ENCODE data around the gene TMEM273. TPM values are rescaled to one million over a fixed set of nuclear protein-coding genes. Genes with fewer than 3 reads are reported as not detected.

The TMEM273 gene
- total RNA-seq, 1 experiment from 2014 or later, result not detected

DNA sequence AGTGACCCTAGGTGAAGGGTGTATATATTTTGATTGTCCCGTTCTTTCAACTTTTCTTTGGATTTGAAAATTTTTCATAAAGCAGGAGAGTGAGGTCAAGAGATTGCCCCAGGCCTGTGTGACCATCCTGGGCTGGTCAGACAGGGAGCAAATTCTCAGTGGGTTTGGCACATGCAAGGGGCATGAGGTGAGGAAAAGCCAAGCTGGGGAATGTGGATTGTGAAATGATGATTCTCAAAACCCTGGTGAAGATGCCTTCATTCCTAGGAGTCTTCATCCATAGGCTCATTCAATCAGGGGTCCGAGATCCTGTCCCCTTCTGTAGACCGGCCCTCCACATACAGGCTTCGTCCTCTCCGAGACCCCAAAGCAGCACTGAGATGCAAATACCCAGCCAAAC lies 27.4 kb downstream of the TMEM273 start:
- no peak overlapping the region for H3K4me2 ChIP-seq (ENCODE audit: low read length)
- ChIA-PET CTCF (interaction anchor here (1.3 to 1.4 kb wide), 3 partner anchors 12 to 505 kb away, joined by 3 to 12 read pairs (median 5); no protein-coding TSS in a partner anchor), POLR2A (no interaction called here), RAD21 (ENCODE audit: low non-redundant PET in 1 of 2, low total read pairs in 2 of 2, uncharacterized antibody in 2 of 2, unreplicated experiment in 2 of 2) (no interaction called here)
- TF ChIP-seq, protein P1, sequence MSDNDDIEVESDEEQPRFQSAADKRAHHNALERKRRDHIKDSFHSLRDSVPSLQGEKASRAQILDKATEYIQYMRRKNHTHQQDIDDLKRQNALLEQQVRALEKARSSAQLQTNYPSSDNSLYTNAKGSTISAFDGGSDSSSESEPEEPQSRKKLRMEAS (IDR thresholded peaks at IDR 0.05), result no peak
- TF ChIP-seq CEBPB (IDR thresholded peaks at IDR 0.05; ENCODE audit: low read depth) (no peak), EZH2 (IDR thresholded peaks at IDR 0.05) (no peak), ELF1 (IDR thresholded peaks at IDR 0.05; ENCODE audit: borderline replicate concordance, low read depth) (no peak), ZNF274 (IDR thresholded peaks at IDR 0.05; ENCODE audit: low read depth, low read length) (no peak), SP1 (IDR thresholded peaks at IDR 0.05; ENCODE audit: low read depth) (no peak), SRF (IDR thresholded peaks at IDR 0.05; ENCODE audit: low read depth) (no peak), CBX3 (IDR thresholded peaks at IDR 0.05; ENCODE audit: low read depth) (no peak), TCF7L2 (IDR thresholded peaks at IDR 0.05; ENCODE audit: borderline replicate concordance, extremely low read depth, insufficient read depth, insufficient read length) (no peak), EGR1 (IDR thresholded peaks at IDR 0.05; ENCODE audit: low read depth) (no peak), POLR2AphosphoS5 (IDR thresholded peaks at IDR 0.05; ENCODE audit: low read depth, low read length) (no peak), EZH2phosphoT487 (IDR thresholded peaks at IDR 0.05; ENCODE audit: borderline replicate concordance) (no peak), POLR2A (IDR thresholded peaks at IDR 0.05; ENCODE audit: borderline replicate concordance, extremely low read depth, insufficient read depth, insufficient read length) (no peak), SIN3A (IDR thresholded peaks at IDR 0.05; ENCODE audit: low read depth) (no peak)
- TF ChIP-seq, protein P2, sequence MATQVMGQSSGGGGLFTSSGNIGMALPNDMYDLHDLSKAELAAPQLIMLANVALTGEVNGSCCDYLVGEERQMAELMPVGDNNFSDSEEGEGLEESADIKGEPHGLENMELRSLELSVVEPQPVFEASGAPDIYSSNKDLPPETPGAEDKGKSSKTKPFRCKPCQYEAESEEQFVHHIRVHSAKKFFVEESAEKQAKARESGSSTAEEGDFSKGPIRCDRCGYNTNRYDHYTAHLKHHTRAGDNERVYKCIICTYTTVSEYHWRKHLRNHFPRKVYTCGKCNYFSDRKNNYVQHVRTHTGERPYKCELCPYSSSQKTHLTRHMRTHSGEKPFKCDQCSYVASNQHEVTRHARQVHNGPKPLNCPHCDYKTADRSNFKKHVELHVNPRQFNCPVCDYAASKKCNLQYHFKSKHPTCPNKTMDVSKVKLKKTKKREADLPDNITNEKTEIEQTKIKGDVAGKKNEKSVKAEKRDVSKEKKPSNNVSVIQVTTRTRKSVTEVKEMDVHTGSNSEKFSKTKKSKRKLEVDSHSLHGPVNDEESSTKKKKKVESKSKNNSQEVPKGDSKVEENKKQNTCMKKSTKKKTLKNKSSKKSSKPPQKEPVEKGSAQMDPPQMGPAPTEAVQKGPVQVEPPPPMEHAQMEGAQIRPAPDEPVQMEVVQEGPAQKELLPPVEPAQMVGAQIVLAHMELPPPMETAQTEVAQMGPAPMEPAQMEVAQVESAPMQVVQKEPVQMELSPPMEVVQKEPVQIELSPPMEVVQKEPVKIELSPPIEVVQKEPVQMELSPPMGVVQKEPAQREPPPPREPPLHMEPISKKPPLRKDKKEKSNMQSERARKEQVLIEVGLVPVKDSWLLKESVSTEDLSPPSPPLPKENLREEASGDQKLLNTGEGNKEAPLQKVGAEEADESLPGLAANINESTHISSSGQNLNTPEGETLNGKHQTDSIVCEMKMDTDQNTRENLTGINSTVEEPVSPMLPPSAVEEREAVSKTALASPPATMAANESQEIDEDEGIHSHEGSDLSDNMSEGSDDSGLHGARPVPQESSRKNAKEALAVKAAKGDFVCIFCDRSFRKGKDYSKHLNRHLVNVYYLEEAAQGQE (IDR thresholded peaks at IDR 0.05; ENCODE audit: low read depth), result no peak
- TF ChIP-seq, protein P3, sequence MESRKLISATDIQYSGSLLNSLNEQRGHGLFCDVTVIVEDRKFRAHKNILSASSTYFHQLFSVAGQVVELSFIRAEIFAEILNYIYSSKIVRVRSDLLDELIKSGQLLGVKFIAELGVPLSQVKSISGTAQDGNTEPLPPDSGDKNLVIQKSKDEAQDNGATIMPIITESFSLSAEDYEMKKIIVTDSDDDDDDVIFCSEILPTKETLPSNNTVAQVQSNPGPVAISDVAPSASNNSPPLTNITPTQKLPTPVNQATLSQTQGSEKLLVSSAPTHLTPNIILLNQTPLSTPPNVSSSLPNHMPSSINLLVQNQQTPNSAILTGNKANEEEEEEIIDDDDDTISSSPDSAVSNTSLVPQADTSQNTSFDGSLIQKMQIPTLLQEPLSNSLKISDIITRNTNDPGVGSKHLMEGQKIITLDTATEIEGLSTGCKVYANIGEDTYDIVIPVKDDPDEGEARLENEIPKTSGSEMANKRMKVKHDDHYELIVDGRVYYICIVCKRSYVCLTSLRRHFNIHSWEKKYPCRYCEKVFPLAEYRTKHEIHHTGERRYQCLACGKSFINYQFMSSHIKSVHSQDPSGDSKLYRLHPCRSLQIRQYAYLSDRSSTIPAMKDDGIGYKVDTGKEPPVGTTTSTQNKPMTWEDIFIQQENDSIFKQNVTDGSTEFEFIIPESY (IDR thresholded peaks at IDR 0.05; ENCODE audit: extremely low read depth, insufficient replicate concordance, low read length), result no peak
- intact Hi-C loops (cut with micrococcal nuclease), result loop anchor here (5.0 kb wide), 1 partner anchor 499 kb away; no protein-coding TSS in a partner anchor
- H4K20me1 ChIP-seq (ENCODE audit: insufficient read depth), result no peaks in the 10 kb centered on the region; the same call in 1 of the 2 replicates
- H3K79me2 ChIP-seq (ENCODE audit: insufficient read depth, low read length), result no peaks in the 10 kb centered on the region
- peaks cover 57% of the 10 kb centered on the region for H3K27me3 ChIP-seq (ENCODE audit: insufficient read depth, low read length)
- no TSS peak for BruUV-seq (replicated peaks)
- peaks cover 2 to 4% of the 10 kb centered on the region in 2 experiments; a peak in 1 of 4 replicates for H3K4me1 ChIP-seq (ENCODE audit: control insufficient read depth in 1 of 2, insufficient read depth in 2 of 2, low read length in 2 of 2)
- no peak overlapping the region for H2AFZ ChIP-seq (ENCODE audit: low read depth, low read length, poor library complexity, severe bottlenecking)
- ATAC-seq, result no peak
- no peaks in the 10 kb centered on the region for H3K36me3 ChIP-seq (ENCODE audit: control insufficient read depth in 1 of 2, insufficient read depth in 2 of 2, low read length in 2 of 2)
- no peak overlapping the region for H3K4me3 ChIP-seq (replicated peaks in 1 of 2; ENCODE audit: low read depth in 1 of 2, low read length in 2 of 2)
- no peak for DNase-seq (ENCODE audit: low read depth, low spot score)
- H3K9me2 ChIP-seq (ENCODE audit: insufficient read depth), result no peaks in the 10 kb centered on the region
- no peak overlapping the region for H3K9ac ChIP-seq (ENCODE audit: low read length)
- H3K27ac ChIP-seq (ENCODE audit: low read depth, low read length), result no peak overlapping the region
- H3K9me3 ChIP-seq (ENCODE audit: control insufficient read depth in 1 of 2, insufficient read depth in 1 of 2, low read depth in 1 of 2, low read length in 2 of 2), result no peaks in the 10 kb centered on the region
